ENCODE measurements around the gene LUZP2.

- no peak for TF ChIP-seq CTCF (conservative IDR thresholded peaks at IDR 0.05)
- no peak for TF ChIP-seq ZFX (IDR thresholded peaks at IDR 0.05)
Observed at GRCh38 chr11:24625975-24626374, 129.1 kb downstream of the LUZP2 start.
